PC-3 (cell line): ENCODE measurements around the gene TAOK1. TPM values are rescaled to one million over a fixed set of nuclear protein-coding genes. Genes with fewer than 3 reads are reported as not detected.

Experiments used
- ATAC-seq: fragments of 200-7000 bp; cut with Tn5 transposase; 2 replicates; pipeline ENCODE4 v1.9.1; 2020; ENCODE audit warnings: mild to moderate bottlenecking, moderate library complexity
- BruUV-seq: library from RNA; stranded (reverse); fragments of 400-500 nt; replicated peaks from 2 replicates; lab custom pipeline; 2021; lab: Mats Ljungman, UMichigan
- CTCF ChIA-PET: fragments of 300-600 bp; sonication (Branson Sonifier 250); formaldehyde crosslinking; loops from one replicate; lab custom pipeline; 2022; ENCODE audit warnings: antibody characterized with exemption; lab: Charles Lee
- POLR2A ChIA-PET: fragments of 300-600 bp; sonication (Branson Sonifier 250); formaldehyde crosslinking; loops from one replicate; lab custom pipeline; 2022; ENCODE audit warnings: antibody characterized with exemption; ENCODE audit not compliant: unreplicated experiment; lab: Charles Lee
- DNase-seq: peaks from one replicate; pipeline ENCODE4 v3.0.0-alpha.2; 2015
- H2AFZ ChIP-seq: fragments of 300-600 bp; sonication (generic); 2 replicates; pipeline ENCODE4 v1.6.0; 2016; ENCODE audit warnings: antibody characterized with exemption, low read length
- H3F3A ChIP-seq: fragments of 300-600 bp; sonication (generic); one replicate; pipeline ENCODE4 v1.6.0; 2017; ENCODE audit warnings: antibody characterized with exemption, low read length, control low read depth, mild to moderate bottlenecking; ENCODE audit not compliant: unreplicated experiment
- H3K27ac ChIP-seq: fragments of 300-600 bp; sonication (generic); 2 replicates; pipeline ENCODE4 v1.5.1; 2016; ENCODE audit warnings: mild to moderate bottlenecking, low read length
- H3K27me3 ChIP-seq: fragments of 300-600 bp; sonication (generic); 2 replicates; pipeline ENCODE4 v1.6.1; 2016; ENCODE audit warnings: low read length, mixed read lengths
- H3K36me3 ChIP-seq: fragments of 300-600 bp; sonication (generic); 2 replicates; pipeline ENCODE4 v1.6.1; 2016; ENCODE audit warnings: low read depth, mixed run types, low read length, mixed read lengths
- H3K4me1 ChIP-seq: fragments of 300-600 bp; sonication (generic); 2 replicates; pipeline ENCODE4 v1.5.1; 2016; ENCODE audit warnings: low read length; ENCODE audit not compliant: insufficient read depth
- H3K4me2 ChIP-seq: fragments of 300-600 bp; sonication (generic); 2 replicates; pipeline ENCODE4 v1.6.0; 2016; ENCODE audit warnings: low read length
- H3K4me3 ChIP-seq: fragments of 300-600 bp; sonication (generic); 2 replicates; pipeline ENCODE4 v1.5.1; 2016; ENCODE audit warnings: mild to moderate bottlenecking, low read length, mixed read lengths
- H3K79me2 ChIP-seq: fragments of 300-600 bp; sonication (generic); 2 replicates; pipeline ENCODE4 v1.6.1; 2017; ENCODE audit warnings: low read length, mixed read lengths
- H3K9ac ChIP-seq: fragments of 300-600 bp; sonication (generic); 2 replicates; pipeline ENCODE4 v1.6.0; 2016; ENCODE audit warnings: mild to moderate bottlenecking, low read length
- H3K9me2 ChIP-seq: fragments of 300-600 bp; sonication (generic); replicated peaks from 2 replicates; pipeline ENCODE4 v1.6.1; 2016; ENCODE audit warnings: mixed run types, low read length, mixed read lengths
- H3K9me3 ChIP-seq: fragments of 300-600 bp; sonication (generic); 2 replicates; pipeline ENCODE4 v1.6.1; 2016; ENCODE audit warnings: low read length, mixed read lengths
- H4K20me1 ChIP-seq: fragments of 300-600 bp; sonication (generic); 2 replicates; pipeline ENCODE4 v1.6.1; 2016; ENCODE audit warnings: low read length, mixed read lengths
- EZH2 ChIP-seq: fragments of 300-600 bp; sonication (generic); IDR thresholded peaks from one replicate; pipeline ENCODE4 v1.6.1; 2017; ENCODE audit warnings: antibody characterized with exemption, mild to moderate bottlenecking, low read length; ENCODE audit not compliant: unreplicated experiment
- EZH2phosphoT487 ChIP-seq: fragments of 300-600 bp; sonication (generic); IDR thresholded peaks from 2 replicates; pipeline ENCODE4 v1.6.1; 2018; ENCODE audit warnings: mild to moderate bottlenecking, antibody characterized with exemption, low read length, borderline replicate concordance
- intact Hi-C: fragments of 100-400 bp; cut with micrococcal nuclease; formaldehyde crosslinking; loops from 2 replicates; pipeline ENCODE4 v1.9.0; 2023
- total RNA-seq: library from RNA; depleted of rRNA; stranded (reverse); fragments of >200 nt; gene quantifications from 2 replicates; pipeline ENCODE4 v1.2.3, GENCODE V29; 2014
- TF ChIP-seq, protein P1 (sequence below): fragments of 300-600 bp; sonication (generic); conservative IDR thresholded peaks from 2 replicates; pipeline ENCODE4 v1.5.1; 2017; ENCODE audit warnings: antibody characterized with exemption, low read depth, mild to moderate bottlenecking, low read length

The TAOK1 gene
- total RNA-seq, 1 experiment from 2014 or later: 17.3 TPM

DNA sequence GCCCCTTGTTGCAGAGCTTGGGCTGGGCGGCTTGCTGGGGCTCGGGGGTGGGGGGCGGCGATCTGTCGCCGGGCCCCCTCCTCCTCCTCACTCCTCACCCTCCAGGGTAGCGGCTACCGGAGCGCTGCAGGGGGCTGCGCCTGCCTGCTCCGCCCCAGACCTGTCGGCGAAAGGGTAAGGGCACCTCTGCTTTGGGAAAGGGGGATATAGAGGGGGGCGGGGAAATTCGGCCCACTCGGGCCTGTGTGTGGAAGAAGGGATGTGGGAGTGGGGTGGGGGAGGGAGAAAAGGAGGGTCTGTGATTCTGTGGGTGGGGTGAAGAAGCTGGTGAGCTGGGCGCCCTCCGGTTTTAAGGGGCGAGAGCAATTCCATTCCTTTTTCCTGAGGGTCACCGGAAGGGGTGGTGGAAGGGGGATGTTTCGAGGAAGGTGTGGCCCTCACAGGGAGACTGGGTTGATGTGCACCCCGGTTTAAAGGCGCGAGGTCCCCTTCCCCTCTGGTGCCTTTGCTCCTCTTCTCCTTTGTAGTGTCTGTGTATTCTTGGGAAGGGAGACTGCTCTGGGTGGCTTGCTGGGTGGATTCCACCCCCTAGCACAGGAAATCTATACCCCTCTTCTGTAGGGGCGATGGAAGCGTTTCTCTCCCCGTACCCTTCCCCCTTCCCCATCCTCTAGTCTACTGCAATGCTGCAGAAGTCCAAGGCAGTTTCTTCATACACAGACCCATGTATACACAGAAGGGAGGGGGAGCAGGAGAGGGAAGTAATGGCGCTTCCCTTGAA lies 878 bp downstream of the TAOK1 start:
- intact Hi-C loops: no loop called here
- ChIA-PET POLR2A (interaction anchor here (0.6 to 0.7 kb wide), 2 partner anchors 14 to 197 kb away, joined by 5 to 9 read pairs; no protein-coding TSS in a partner anchor), CTCF (no interaction called here)
- Histone ChIP-seq H3K9me3 (no peaks in the 10 kb centered on the region), H3K27me3 (no peaks in the 10 kb centered on the region), H3K9me2 (no peaks in the 10 kb centered on the region), H2AFZ (no peak overlapping the region), H4K20me1 (peaks cover 8% of the 10 kb centered on the region; the same call in 1 of the 2 replicates), H3K36me3 (no peaks in the 10 kb centered on the region), H3K27ac (no peak overlapping the region), H3K4me3 (peak overlapping the region; percentile 88), H3F3A (no peaks in the 10 kb centered on the region), H3K4me2 (peak overlapping the region; percentile 96), H3K79me2 (peaks cover 53% of the 10 kb centered on the region), H3K4me1 (peaks cover 14% of the 10 kb centered on the region), H3K9ac (peak overlapping the region; percentile 93)
- DNase-seq (no peak), ATAC-seq (peak; percentile 29)
- TF ChIP-seq EZH2phosphoT487: no peak
- TF ChIP-seq, protein P1, sequence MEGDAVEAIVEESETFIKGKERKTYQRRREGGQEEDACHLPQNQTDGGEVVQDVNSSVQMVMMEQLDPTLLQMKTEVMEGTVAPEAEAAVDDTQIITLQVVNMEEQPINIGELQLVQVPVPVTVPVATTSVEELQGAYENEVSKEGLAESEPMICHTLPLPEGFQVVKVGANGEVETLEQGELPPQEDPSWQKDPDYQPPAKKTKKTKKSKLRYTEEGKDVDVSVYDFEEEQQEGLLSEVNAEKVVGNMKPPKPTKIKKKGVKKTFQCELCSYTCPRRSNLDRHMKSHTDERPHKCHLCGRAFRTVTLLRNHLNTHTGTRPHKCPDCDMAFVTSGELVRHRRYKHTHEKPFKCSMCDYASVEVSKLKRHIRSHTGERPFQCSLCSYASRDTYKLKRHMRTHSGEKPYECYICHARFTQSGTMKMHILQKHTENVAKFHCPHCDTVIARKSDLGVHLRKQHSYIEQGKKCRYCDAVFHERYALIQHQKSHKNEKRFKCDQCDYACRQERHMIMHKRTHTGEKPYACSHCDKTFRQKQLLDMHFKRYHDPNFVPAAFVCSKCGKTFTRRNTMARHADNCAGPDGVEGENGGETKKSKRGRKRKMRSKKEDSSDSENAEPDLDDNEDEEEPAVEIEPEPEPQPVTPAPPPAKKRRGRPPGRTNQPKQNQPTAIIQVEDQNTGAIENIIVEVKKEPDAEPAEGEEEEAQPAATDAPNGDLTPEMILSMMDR: no peak
- no peak for TF ChIP-seq EZH2
- BruUV-seq: TSS peak; percentile 54

DNA sequence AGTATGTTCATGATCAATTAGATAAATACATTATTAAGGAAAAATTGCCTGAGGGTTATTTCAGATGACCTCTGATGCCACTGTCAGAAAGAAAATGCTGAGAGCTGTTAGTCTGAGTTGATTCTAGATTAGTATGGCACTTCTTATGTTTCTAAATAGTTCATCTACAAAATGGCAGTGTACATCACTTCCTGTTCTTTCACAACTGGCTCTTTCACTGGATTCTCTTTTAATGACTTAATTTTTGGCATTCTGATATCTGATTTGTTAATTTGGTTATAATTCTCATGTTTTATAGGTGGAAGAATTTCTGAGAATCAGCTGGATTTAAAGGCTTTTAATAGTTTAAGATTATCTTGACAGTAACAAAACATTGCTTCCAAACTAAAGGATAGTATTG lies 3.3 kb downstream of the TAOK1 start:
- H3K36me3 ChIP-seq: no peaks in the 10 kb centered on the region
- no peaks in the 10 kb centered on the region for H3K27me3 ChIP-seq
- peaks cover 8% of the 10 kb centered on the region; the same call in 1 of the 2 replicates for H4K20me1 ChIP-seq
- no peaks in the 10 kb centered on the region for H3F3A ChIP-seq
- intact Hi-C loops: no loop called here
- CTCF ChIA-PET: interaction anchor here (0.5 kb wide), 1 partner anchor 38 kb away, joined by 5 read pairs; no protein-coding TSS in a partner anchor
- no peak for TF ChIP-seq EZH2
- TF ChIP-seq, protein P1: no peak
- no peak for TF ChIP-seq EZH2phosphoT487
- H3K4me1 ChIP-seq: peaks cover 14% of the 10 kb centered on the region
- POLR2A ChIA-PET: no interaction called here
- no peak overlapping the region for H3K27ac ChIP-seq
- H3K9me2 ChIP-seq: no peaks in the 10 kb centered on the region
- no peaks in the 10 kb centered on the region for H3K9me3 ChIP-seq
- peak overlapping the region; percentile 96 for H3K4me2 ChIP-seq
- DNase-seq: no peak
- H3K79me2 ChIP-seq: peaks cover 66% of the 10 kb centered on the region
- no peak overlapping the region for H2AFZ ChIP-seq
- no peak for ATAC-seq
- BruUV-seq: no TSS peak
- H3K9ac ChIP-seq: no peak overlapping the region
- H3K4me3 ChIP-seq: 0 out of 2 replicates have a peak overlapping the region, but pooled peaks have one; percentile 88

DNA sequence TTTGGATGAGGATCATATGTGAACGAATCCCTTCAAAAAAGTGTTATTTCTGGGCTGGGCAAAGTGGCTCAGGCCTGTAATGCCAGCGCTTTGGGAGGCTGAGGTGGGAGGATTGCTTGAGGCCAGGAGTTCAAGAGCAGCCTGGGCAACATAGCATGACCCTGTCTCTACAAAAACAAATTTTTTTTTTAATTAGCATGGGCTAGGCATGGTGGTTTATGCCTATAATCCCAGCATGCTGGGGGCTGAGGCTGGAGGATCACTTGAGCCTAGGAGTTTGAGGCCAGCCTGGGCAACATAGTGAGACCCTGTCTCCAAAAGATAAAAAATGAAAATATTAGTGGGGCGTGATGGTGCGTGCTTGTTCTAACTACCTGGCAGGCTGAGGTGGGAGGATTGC lies 4.6 kb downstream of the TAOK1 start:
- Histone ChIP-seq H3K27ac (no peak overlapping the region), H3K9me2 (no peaks in the 10 kb centered on the region), H3K4me2 (no peak overlapping the region), H4K20me1 (peaks cover 8% of the 10 kb centered on the region; the same call in 1 of the 2 replicates), H2AFZ (no peak overlapping the region), H3K27me3 (no peaks in the 10 kb centered on the region), H3K79me2 (peaks cover 74% of the 10 kb centered on the region), H3F3A (no peaks in the 10 kb centered on the region), H3K9ac (no peak overlapping the region), H3K9me3 (no peaks in the 10 kb centered on the region), H3K4me3 (no peak overlapping the region), H3K36me3 (no peaks in the 10 kb centered on the region), H3K4me1 (peaks cover 14% of the 10 kb centered on the region)
- DNase-seq (no peak), ATAC-seq (no peak)
- no TSS peak for BruUV-seq
- intact Hi-C loops: no loop called here
- no peak for TF ChIP-seq EZH2
- TF ChIP-seq, protein P1: no peak
- TF ChIP-seq EZH2phosphoT487: no peak
- CTCF ChIA-PET: no interaction called here
- POLR2A ChIA-PET: no interaction called here
